Activated CD4-positive, alpha-beta T cell treated with anti-CD3 and anti-CD28 coated beads, Interleukin-2, amount 50 U/mL, for 4 hours (primary cell): ENCODE results near the gene IER3.
"Not testable (repeated sequence)": the region's sequence is repeated elsewhere in the genome, so short reads cannot be mapped to it uniquely, and the experiment has no call there.

Experiments used
- DNase-seq, 2 experiments: peaks; one replicate each; pipeline ENCODE4 v3.0.0-alpha.2; 2020

The IER3 gene

DNA sequence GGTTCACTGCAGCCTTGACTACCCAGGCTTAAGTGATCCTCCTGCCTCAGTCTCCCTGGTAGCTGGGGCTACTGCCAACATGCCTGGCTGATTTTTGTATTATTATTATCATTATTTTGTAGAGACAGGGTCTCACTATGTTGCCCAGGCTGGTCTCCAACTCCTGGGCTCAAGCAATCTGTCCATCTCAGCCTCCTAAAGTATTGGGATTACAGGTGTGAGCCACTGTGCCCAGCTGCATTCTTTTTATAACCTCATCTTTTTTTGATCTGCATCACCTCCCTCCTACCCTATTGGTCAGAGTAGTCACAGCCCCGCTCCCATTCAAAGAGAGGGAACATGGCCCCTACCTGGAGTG, 23.6 kb upstream of the IER3 start:
- DNase-seq: no peak

DNA sequence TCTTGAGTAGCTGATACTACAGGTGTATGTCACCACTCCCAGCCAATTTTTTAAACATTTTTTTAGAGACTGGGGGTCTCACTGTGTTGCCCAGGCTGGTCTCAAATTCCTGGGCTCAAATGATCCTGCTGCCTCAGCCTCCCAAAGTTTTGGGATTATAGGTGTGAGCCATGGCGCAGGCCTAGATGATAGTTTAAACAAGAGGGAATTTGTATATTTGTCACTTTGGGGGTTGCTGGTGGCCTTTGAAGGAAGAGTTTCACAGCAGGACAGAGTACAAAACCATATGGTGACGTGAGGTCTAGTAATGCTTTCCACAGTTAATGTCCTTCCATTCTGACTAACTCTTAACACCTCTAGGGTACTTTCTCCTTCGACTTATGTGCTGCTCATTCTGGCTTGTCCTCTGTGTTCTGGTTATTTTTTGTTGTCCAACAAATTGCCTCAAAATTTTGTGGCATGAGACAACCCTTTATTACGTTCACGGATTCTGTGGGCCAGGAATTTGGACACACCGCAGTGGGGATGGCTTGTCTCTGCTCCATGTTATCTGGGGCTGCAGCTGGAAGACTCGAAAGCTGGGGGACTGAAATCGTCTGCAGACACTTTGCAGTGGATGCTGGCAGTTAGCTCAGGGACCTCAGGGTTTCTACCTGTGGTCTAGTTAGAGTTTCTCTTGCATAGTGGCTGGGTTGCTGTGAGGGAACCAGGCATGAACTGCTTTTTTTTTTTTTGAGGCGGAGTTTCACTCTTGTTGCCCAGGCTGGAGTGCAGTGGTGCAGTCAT, 23.0 kb upstream of the IER3 start:
- DNase-seq: no peak

DNA sequence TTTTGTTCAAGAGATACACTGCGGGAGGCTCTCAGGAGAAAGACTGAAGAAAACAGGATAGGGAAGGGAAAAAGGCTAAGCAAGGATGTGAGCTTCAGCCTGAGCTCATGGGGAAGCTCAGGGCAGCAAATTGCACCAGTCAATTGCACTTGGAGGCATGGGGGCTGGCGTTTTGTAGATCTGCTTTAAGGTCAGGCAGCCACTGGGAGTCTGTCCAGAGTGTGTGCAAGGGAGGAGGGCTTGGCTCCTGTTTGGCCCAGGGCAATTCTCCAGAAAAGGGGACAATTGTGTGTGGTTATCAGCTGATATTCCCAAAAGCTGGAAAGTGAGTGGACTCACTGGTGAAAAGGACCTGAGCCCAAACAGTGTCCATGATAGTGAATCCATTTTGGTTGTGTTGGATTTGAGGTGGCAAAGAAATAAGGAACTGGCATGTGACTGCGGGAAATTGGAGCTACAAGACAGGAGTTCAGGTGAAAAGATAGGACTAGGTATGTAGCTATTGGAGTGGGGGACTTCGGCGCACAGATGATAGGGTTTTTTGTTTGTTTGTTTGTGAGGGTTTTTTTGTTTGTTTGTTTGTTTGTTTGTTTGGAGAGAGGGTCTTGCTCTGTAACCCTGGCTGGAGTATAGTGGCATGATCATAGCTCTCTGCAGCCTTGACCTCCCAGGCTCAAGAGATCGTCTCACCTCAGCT, 22.3 kb upstream of the IER3 start:
- DNase-seq: no peak

DNA sequence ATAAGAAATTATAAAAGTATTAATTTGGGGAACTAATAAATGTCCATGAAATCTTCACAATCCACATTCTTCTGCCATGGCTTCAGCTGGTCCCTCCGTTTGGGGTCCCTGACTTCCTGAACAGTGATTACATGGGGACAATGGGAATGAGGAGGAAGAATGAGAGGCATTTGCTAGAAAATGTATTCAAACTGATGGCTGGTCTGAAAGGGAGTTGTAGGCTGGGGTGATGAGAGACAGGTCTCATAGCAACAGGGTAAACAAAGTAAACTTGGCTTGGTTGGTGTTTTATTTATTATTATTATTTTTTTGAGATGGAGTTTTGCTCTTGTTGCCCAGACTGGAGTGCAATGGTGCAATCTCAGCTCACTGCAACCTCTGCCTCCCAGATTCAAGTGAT, 21.1 kb upstream of the IER3 start:
- DNase-seq: not testable (repeated sequence)

DNA sequence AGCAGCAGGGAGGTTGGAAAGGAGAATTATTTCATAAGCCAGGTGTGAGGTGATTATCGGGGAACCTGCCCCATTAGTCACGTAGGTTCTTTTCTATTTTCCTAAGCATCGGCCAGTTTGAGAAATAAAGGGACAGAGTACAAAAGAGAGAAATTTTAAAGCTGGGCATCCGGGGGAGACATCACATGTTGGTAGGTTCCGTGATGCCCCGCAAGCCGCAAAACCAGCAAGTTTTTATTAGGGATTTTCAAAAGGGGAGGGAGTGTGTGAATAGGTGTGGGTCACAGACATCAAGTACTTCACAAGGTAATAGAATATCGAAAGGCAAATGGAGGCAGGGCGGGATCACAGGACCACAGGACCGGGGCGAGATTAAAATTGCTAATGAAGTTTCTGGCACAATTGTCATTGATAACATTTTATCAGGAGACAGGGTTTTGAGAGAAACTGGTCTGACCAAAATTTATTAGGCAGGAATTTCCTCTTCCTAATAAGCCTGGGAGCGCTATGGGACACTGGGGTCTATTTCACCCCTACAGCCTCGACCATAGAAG, 20.2 kb upstream of the IER3 start:
- not testable (repeated sequence) for DNase-seq

DNA sequence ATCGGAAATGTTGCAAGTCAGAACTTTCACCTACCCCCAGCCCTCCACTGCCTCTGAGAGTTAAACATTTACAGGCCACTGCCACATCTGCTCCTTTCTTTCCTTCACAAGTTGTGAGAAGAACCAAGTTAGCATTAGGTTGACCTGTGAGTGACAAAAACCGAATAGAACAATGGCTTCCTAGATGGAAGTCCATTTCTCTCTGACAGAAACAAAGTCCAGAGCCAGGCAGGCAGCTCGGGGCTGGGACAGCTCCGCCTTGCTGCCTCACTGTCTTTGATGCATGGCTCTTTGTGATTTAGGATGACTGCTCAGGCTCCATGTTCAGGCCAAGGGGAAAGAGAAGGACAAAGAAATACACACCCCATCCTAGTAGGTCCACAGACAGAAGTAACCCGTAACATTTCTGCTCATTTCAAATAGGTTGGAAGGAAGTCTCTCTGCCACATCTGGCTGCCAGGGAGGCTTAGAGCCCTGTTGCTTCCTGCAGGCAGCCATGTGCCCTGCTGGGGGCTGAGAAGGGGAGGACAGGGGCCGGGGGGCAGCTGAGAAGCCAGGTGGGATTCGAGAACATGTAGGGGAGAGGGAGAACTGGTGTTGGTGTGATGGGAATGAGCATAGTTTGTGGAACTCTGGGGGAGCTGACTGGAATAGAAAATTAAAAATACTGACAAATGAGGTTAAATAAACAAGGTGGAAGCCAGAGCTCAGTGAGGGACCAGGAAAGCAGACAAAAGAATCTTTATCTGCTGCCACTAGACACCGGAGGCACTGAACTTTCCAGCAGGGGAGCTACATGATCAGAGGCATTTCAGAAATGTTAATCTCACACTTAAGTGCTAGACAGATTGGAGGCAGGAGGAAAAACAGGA, 19.5 kb upstream of the IER3 start:
- DNase-seq: no peak

DNA sequence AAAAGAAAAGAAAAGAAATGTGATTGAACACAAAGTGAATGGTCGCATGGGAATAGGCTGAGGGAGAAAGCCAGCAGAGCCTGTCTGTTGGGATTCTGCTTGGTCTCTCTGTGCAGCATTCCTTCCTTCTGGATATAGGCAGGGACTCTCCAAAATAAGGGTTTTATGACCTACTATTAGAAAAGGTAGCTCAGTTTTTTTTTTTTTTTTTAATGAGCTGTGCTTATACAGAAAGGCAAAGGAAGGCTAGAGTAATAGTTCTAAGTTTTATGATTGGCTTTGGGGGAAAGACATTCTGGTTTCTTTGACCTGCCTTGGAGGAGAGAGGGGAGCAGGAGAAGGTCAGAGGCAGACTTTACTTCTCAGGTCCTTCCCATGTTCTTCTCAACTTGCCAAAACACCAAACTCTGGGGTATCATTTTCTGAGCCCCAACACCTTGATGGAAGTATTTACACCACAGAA, 18.8 kb upstream of the IER3 start:
- no peak for DNase-seq

DNA sequence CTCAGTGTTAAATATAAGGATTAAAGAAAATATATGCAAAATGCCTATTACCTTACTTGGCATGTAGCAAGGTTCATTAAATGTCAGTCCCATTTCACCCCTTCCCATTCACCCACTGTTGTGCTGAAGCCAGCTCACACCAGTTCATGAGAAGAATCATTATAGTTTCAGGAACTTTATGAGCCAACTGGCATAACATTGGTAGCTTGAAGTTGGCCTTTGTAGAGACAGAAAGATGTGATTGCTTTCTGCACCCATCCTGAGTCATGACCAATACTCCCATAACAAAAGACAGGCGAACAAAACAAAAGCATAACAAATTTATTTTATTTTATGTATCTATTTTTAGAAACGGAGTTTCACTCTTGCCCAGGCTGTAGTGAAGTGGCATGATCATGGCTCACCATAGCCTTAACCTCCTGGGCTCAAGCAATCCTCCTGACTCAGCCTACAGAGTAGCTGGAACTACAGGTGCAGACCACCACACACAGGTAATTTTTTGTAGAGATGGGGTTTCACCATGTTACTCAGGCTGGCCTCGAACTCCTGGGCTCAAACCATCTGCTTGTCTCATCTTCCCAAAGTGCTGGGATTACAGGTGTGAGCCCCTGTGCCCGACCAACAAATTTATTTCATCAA, 17.6 kb upstream of the IER3 start:
- no peak for DNase-seq

DNA sequence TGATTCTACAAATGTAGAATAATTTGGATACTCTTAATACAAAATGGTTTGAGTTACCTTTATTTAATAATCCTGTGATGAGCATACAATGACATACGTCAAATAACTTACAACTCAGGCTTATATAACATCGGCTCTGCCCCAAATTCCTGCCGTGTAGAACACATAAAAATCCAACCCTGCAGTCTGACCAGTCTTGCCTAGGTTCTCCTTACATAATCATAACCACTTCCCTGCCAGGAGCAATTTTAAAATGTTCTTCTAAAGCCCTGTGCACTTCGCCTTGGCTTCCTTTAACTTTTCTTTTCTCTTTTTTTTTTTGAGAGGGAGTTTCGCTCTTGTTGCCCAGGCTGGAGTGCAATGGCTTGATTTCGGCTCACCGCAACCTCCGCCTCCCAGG, 16.2 kb upstream of the IER3 start:
- no peak for DNase-seq

DNA sequence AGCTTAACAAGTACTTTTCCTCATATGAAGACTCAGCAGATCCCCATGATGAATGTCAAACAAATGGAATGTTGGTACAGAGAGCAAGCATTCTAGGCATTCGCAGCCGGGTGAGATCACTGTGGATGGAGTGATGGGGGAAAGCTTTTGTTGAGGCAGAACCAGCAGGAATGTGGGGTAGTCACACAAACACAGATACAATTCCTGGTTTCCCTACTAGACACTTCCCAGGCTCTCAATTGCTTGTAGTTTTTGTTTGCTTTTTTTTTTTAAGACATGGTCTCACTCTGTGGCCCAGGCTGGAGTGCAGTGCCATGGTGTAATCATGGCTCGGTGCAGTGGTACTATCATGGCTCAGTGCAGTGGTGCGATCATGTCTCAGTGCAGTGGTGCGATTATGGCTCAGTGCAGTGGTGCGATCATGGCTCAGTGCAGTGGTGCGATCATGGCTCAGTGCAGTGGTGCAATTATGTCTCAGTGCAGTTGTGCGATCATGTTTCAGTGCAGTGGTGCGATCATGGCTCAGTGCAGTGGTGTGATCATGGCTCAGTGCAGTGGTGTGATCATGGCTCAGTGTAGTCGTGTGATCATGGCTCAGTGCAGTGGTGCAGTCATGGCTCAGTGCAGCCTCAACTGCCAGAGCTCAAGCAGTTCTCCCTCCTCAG, 15.4 kb upstream of the IER3 start:
- DNase-seq: no peak

DNA sequence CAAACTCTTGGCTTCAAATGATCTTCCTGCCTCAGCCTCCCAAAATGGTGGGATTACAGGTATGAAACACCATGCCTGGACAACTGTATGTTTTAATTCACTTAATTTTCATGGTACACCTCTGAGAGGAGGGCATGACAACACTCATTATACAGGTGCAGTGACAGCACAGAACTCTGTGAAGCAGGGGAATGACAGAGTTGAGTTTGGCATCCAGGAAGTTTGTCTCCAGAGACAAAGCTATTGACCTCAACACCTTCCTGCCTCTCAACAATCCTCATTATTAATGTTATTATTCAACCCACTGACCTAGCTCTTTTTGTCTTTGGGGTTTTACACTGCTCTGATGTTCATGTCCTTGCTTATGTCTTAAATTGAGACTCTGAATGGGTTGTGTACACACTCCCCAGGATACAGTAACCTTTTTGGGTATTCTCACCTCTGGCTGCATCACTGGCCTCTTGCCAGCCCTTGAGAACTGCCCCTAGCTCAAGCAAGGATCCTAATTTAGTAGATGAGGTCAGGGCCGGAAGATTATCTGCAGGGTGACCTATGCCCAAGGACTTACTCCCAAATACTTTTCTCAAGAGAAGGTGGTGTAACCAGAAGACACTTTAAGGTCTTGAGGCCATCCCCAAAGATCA, 13.0 kb upstream of the IER3 start:
- no peak for DNase-seq

DNA sequence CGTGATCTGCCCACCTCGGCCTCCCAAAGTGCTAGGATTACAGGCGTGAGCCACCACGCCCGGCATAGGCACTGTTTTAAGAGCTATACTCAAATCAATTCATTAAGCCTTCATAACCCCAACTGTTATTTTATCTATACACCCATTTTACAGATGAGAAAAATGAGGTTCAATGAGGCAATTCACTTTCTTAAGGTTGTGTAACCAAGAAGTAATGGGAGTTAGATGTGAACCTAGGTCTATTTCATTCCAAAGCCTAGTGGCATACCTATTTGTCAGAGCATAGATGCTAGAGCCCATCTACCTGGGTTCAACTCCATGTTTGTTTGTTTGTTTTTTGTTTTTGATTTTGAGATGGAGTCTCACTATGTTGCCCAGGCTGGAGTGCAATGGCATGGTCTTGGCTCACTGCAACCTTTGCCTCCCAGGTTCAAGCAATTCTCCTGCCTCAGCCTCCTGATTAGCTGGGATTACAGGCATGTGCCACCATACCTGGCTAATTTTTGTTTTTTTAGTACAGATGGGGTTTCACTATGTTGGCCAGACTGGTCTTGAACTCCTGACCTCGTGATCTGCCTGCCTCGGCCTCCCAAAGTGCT, 12.2 kb upstream of the IER3 start:
- DNase-seq: not testable (repeated sequence)

DNA sequence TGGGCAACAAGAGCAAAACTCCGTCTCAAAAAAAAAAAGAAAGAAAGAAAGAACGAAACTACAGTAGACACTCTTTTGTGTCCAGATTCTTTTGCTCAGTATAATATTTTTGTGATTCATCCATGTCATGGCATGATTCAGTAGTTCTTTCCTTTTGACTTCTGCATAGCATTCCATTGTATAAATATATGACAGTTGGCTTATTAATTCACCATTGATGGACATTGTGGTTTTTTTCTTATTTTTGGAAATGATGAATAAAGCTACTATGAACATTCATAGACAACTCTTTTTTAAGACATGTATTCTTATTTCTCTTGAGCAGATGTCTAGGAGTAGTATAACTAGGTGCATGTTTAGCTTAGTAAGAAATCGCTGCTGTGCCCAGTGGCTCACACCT, 10.3 kb upstream of the IER3 start:
- DNase-seq: no peak

DNA sequence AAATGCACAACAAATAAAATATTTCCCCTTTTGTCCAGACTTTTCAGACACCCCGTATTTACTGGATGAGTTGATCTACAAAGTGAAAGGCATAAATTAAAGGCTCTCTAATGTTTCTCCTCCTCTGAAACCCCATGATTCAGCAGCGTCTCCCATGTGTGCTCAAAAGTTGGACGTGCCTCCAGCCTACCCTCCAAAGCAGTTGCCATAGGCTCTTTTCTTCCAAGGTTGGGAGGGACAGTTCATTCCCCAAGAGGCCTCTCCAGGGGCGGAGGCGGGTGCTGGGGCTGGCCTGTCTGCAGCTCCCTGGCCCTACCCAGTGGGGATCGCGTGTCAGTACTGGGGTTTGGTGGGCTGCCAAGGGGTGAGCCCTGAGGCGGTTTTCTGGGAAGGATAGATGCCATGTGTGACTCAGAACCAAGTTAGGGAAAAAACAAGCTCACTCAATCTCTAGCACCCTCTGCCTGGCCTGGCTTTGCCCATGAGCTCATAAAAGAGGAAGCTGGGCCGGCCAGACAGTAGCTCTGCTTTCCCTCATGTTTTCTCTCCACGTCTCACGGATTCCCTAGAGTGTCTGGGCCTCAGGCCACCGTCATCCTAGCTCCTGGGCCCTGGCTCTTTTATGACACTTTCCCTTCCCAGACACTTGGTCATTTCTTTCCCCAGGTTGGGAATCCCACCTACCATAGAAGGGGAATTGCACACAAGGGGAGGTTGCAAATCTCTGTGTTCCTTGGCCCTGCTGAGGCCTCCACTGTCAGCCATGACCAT, 8.0 kb upstream of the IER3 start:
- no peak for DNase-seq

DNA sequence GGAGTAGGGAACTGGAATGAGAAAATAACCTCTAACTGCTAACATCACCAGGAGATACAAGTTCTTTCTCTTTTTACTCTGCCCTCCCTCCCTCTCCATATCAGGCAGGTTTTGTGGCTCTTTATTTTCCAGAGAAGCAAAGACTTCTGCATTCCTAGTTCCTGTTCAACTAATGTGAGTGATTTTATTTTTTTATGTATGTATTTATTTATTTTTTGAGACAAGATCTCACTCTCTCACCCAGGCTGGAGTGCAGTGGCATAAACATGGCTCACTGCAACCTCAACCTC, 6.0 kb upstream of the IER3 start:
- DNase-seq: no peak

DNA sequence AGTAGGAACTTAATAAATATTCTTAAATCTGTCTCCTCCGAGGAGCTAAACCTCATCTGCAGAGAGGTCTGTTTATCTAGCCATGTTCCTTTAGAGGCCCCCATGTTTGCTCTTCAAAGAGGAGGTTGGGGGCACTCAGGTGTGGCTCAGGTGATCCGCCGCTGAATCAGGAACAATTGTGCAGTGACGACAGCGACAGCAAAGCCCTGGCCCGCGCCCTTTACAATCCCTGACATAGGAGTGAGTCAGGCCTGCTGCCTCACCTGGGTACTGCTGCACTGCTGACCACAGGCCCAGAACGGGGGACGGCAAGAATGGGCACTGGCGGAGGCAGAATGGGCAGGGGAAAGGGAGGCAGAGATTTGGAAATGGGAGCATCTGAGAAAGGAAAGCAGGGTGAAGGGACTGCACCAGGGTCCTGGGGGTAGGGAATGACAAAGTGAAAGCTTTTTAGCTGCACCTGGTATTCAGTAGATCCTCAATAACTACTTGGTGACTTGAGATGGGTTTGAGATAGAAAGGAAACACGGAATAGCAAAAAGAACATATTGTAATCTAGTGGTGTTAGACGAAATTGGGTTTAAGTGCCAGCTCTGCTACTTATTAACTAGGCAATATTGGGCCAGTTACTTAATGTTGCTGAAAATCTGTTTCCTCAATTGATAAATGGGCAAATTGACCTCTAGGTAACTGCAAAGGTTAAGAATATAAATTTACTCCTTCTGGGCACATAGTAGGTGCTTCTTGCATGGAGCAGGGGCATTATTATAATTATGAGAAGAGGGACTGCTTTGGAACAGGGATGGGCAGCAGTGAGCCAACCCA, 5.4 kb upstream of the IER3 start:
- no peak for DNase-seq

DNA sequence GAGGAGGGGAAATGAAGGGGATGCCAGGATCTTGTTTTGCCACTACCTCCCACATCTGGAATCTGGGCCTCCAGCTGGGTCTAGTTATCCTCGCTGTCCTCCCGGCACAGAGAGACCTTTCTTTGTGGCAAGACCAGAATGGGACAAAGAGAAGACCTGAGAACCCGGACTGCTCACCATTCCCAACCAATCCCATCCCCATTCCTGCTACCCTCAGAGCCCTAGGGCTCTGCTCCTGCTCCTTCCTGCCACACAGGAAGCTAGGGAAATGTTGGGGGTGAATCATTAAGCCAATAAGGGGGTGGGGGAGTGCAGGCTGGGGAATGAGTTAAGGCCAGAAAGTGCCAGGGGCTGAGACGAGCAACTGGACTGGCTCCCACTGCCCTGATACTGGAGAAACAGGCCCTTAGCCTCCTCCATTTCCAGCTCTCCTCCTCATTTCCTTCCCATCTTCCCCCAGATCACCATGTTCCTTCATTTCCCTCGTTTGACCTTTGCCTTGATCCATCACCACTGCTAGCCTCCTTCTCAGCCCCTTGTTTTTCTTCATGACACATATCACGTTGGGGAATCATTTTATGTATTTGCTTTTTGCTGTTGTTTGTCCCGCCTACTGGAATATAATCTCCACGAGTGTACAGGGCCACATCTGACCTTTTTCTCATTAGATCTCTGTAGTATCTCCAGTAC, 4.6 kb upstream of the IER3 start:
- no peak for DNase-seq

DNA sequence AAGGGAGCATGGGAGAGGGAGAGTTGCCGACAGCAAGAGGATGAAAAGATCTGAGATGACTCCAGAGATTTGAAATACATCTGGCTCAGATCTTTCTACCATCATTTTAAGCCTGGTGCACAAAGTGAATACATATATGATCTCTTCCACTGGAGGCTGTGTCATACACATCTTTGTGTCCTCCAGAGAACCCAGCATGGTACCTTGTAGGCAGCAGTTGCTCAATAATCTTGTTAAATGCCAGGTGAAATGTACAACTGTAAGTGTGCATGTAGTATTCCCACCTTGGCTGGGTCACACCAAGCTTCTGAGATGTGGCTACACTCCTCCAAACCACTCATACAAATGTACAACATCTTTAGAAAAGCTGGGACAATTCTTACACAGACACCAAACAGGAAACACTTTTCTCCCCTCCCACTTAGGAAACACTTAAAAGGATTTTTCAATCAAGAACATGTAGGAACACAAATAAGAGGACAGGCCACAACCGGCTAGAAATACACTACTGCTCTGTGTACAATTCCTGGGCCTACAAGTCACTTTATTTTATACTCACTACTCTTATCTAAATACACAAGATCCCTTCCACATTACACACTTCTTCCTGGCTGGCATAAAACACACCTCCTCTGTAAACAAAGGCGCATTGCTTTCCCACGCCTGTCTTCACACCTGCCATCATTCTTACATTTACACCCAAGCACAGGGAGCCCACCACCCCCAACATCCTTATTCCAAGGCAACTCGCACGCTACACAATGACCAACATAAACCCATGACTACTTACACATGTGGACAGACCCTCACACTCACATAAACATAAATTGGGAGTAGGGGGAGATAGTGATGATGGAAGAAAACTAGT, 3.8 kb upstream of the IER3 start:
- no peak for DNase-seq
